Lower leg skin (tissue), 3 donors: ENCODE measurements around the gene ANKRD13B.

ENCODE experiments used
- POLR2A ChIP-seq, 2 donors: fragments of 450-650 bp; IDR thresholded peaks; one replicate each; pipeline ENCODE4 v1.6.1; 2016 to 2017; ENCODE audit warnings: antibody characterized with exemption in 2 of 2, mild to moderate bottlenecking in 1 of 2, moderate library complexity in 1 of 2
- TF ChIP-seq, protein P1 (sequence below), 3 donors: fragments of 450-650 bp; IDR thresholded peaks; one replicate each; pipeline ENCODE4 v1.5.1; 2016; ENCODE audit warnings: antibody characterized with exemption in 3 of 3, mild to moderate bottlenecking in 3 of 3, moderate library complexity in 2 of 3

DNA sequence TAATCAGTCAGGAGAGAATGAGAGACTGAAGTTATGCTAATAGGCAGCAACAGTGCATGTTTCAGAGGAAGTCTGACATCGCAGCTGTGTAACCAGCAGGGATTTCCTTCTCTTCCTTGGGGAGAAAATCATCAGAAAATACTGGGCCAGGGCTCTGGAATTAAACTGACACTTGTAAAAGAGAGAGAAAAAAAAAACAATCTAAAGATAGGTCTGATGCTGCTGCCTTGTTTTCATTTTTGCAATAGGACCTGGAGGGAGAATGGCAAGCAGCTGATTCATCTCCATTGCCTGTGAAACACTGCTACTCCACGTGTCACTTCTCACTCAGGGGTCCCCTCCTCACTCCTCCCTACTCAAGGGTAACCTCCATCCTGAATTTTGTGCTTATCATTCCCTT, 47.5 kb downstream of the ANKRD13B start:
- TF ChIP-seq, protein P1, sequence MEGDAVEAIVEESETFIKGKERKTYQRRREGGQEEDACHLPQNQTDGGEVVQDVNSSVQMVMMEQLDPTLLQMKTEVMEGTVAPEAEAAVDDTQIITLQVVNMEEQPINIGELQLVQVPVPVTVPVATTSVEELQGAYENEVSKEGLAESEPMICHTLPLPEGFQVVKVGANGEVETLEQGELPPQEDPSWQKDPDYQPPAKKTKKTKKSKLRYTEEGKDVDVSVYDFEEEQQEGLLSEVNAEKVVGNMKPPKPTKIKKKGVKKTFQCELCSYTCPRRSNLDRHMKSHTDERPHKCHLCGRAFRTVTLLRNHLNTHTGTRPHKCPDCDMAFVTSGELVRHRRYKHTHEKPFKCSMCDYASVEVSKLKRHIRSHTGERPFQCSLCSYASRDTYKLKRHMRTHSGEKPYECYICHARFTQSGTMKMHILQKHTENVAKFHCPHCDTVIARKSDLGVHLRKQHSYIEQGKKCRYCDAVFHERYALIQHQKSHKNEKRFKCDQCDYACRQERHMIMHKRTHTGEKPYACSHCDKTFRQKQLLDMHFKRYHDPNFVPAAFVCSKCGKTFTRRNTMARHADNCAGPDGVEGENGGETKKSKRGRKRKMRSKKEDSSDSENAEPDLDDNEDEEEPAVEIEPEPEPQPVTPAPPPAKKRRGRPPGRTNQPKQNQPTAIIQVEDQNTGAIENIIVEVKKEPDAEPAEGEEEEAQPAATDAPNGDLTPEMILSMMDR (IDR thresholded peaks at IDR 0.05): no peak
- TF ChIP-seq POLR2A (IDR thresholded peaks at IDR 0.05): no peak
